Nucleus accumbens (tissue), 56 donors: ENCODE data around the gene PHKB.
A peak's percentile ranks its signal among the peaks of the same experiment; 100 is the strongest.

ENCODE experiments used
- DNase-seq, 56 donors: peaks; one replicate each; lab custom pipeline; 2025; lab: John Stamatoyannopoulos, UW

The PHKB gene

DNA sequence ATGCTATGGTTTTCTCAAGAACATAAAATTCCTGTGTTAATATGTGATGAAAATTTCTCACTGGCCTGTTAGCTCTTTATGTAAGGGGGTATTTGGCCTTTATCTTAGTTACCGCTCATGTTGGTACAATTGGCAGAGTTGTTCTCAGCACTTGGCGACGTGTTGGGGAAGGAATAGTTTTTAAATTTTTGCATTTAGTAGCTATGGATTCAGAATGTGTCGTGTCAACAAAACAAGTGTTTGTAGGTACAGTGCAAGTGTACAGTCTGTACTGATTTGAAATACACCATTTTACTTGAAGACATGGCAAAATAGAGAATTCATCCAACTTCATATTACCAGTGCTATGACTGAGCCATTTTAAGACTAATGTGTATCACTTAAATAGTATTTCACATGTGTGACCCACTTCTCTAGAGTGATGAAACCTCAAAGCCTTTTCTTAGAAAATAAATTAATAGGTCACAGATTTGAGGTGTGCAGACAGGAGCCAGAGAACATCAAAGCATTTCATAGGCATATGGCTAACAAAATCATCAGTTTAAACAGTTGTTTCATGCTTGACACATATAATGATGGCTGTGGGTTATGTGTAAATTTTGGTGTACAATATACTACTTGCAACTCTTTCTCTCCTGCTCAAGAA, 150.8 kb downstream of the PHKB start:
- no peak for DNase-seq

DNA sequence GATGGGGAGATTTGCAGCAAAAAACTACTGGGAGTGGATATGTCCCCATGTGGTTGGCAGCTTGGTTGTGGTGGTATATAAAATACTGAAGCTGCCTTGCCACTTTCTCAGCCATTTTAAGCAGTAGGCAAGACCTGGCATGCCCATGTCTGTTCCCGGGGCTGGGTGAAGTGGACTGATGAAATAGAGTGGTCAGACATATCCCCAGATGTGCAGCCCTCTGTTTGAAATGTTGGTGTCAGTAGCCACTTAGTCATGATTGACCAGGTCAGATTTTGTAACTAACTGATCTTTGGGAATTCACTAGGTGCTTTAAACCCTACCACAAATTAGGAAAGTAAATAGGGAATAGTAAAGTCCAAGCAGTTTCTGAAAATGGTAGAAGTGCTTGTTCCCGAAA, 151.6 kb downstream of the PHKB start:
- DNase-seq, result no peak

DNA sequence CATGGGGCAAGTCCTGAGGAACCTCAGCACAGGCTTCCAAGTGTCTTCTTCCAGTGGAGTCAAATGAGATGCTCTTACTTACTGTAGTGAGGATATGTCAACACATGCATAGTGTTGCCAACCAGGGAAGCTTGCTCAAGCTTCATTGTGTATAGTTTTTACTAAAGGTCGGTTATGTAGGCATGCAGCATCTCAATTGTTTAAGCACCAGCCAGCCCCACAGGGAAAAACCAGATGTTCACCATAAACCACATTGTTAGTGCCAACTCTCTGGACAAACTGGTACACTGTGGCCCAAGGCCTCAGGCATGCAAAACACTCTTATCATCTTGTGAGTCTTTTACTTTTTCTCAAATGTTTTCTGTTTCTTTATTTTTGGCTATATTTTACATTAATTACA, 152.1 kb downstream of the PHKB start:
- no peak for DNase-seq

DNA sequence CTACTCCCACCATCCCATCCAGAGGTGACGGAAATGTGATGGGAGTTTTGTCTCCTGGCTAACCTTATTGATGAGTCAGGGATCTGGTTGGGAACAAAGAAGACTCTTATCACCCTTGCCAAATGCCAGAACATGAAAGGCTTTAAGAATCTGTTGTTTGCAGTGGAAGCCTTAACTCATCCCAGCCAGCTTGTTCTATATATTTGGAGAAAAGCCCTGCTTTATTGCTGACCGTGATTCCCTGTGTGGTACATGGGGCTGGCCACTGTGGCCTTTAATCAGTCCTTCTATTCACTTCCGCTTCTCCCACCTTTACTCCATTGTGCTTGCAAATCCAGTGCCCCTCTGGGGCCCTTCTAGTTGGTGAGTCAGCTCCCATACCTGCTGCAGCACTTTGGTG, 156.6 kb downstream of the PHKB start:
- DNase-seq, result peak in 1 of 56 donors; percentile 2

DNA sequence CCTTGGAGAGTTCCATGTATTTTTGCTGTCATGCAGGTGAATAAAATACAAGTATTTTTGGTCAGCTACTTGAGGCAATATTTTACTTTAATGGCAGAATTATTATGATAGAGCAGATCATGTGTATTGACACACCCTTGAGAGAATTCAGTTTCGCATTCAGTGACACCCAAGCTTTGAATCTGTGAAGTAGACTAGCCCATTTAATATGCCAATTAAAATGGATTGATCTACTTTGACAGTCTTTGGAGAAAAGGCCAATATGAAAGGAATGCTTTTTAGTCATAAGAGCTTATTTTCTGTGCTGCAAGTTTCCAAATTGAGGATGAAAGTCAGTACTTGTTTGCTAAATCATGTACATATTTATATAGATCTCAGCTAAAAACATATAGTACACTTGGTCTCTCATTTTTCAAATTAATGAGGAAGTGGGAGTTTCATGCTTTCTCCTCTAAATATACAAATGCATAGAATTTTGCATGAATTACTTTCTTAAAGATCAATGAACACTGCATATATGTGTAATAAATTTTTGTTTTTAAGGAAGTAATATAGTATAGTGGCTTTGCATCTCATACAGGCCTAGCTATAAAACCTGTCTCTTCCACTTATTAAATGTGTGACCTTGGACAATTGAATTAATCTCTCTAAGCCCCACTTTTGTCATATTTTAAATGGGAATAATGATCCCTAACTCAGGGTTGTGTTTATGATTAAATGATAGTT, 161.5 kb downstream of the PHKB start:
- DNase-seq, result no peak

DNA sequence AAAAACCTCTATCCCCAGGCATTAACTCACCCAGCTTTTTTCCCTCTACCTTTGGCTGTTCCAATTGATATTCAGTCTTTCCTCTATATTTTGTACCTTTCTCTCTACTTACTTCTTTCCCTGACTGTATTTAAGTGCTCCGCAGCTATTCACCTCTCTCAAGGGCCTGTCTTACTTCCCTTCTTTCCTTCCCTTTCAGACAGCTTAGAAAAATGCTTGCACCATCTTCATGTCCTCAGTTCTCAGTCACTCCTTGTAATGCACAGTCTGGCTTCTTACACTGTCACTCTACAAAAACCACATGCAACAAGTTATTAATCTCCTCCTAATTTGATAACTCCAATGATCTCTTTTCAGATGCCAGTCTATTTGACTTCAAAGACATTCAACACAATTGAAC, 163.4 kb downstream of the PHKB start:
- no peak for DNase-seq

- DNase-seq, result no peak
These were observed 164.0 kb downstream of the PHKB start for GRCh38 chr16:47625115-47625567.

- DNase-seq, result no peak
These were observed 165.1 kb downstream of the PHKB start for GRCh38 chr16:47626246-47626645.

GRCh38 chr16:47627085-47627639, 166.0 kb downstream of the PHKB start:
- no peak for DNase-seq

GRCh38 chr16:47627721-47628120, 166.6 kb downstream of the PHKB start:
- no peak for DNase-seq

- DNase-seq, result no peak
These were observed 170.0 kb downstream of the PHKB start for GRCh38 chr16:47631131-47631530.

GRCh38 chr16:47634126-47634525, 173.0 kb downstream of the PHKB start:
- DNase-seq, result no peak

GRCh38 chr16:47634727-47635126, 173.6 kb downstream of the PHKB start:
- no peak for DNase-seq

GRCh38 chr16:47636501-47637099, 175.5 kb downstream of the PHKB start:
- no peak for DNase-seq

- no peak for DNase-seq
These were observed 177.0 kb downstream of the PHKB start for GRCh38 chr16:47638175-47638574.

DNA sequence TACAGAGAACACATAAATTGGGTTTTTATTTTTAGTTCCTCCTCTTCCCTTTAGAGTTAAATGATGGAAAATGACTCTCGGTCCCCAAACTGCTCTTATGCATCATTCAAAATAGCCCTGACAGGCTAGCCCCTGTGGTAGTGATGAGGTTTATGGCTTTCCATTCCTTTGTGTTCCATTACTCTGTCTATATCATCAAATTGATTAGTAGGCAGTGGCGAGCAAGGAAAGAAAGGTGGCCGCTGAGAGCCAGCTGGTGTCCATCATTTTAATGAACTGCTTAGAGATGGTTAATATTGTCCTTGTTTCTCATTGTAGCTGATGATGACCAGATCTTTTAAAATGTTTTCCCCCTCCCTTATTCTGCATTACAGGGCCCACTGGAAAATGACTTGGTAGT, 179.5 kb downstream of the PHKB start:
- DNase-seq, result no peak

GRCh38 chr16:47643323-47644000, 182.3 kb downstream of the PHKB start:
- peak in 2 of 56 donors; percentile 1 to 7 for DNase-seq

DNA sequence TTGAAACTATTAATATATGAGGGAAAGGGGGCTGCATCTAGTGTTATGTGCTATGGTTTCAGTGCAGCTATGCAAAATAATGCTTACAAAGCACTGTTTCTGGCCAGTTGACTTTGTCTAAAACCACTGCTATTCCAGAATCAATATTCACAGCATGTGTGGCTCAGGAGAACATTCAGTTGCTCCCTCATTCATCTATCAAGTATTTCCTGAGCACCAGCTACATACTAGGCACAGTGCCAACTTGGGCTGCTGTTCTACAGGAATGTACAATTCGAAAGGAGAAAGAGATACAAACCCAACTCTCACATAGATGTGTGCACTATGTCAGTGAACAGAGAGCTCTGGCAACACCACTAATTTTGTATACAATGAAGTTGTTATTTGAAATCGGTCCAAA, 183.0 kb downstream of the PHKB start:
- DNase-seq, result peak in 1 of 56 donors; percentile 3

DNA sequence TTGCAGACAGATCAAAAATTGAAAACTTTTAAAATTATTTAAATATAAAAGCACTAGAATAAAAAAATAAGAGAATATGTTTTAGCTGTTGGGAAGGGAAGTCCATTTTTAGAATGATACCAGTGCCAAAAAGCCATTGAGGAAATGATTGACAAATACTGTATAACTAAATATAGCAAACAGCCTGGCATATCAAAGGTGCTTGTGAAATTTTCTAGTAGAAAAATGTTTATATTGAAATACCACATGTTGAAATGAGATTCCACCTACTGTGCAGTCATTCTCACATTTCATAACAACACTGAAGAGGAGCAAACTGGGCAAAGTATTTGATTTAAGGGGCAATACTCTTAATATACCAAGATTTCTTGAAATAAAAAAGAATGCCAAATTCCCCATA, 183.5 kb downstream of the PHKB start:
- DNase-seq, result no peak

DNA sequence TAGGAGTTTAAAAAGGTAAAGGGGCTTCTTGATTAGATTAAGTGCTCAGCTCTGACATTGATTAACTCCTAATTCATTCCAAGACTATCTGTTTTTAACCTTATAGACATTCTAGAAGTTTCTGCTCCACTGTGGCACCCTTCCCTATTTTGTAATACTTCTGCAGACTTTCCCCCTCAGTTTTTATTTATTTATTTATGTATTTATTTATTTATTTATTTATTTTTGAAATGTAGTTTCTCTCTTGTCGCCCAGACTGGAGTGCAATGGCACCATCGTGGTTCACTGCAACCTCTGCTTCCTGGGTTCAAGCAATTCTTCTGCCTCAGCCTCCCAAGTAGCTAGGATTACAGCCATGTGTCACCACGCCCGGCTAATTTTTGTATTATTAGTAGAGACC, 185.8 kb downstream of the PHKB start:
- no peak for DNase-seq

DNA sequence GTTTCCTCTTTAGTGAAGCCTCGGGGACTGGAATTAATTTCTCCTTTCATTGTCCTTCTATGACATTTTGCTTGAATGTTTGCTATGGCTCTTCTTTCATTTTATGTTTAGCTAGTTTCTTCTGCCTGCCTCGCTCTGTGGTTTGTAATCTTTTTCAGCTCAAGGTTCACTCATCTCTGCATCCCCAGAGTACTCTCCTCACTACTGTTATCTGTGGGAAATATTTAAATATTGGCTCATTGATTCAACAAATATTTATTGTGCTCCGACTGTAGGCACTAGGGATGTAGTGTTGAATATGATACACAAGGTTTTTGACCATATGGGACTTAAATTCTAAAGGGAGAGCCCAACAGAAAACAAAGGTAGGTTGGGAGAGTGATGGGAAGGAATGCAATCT, 195.9 kb downstream of the PHKB start:
- no peak for DNase-seq
